Activated CD4-positive, alpha-beta T cell treated with anti-CD3 and anti-CD28 coated beads for 36 hours (primary cell): ENCODE results near the gene EDIL3. TPM values are rescaled to one million over a fixed set of nuclear protein-coding genes. Genes with fewer than 3 reads are reported as not detected.
"Not testable (repeated sequence)": the region's sequence is repeated elsewhere in the genome, so short reads cannot be mapped to it uniquely, and the experiment has no call there.

Source experiments
- ATAC-seq: fragments of 200-7000 bp; cut with Tn5 transposase; one replicate; pipeline ENCODE4 v1.10.0; 2021; ENCODE audit warnings: mild to moderate bottlenecking, moderate library complexity
- CTCF ChIA-PET: fragments of 350-600 bp; sonication (Branson Sonifier 250); formaldehyde crosslinking; loops from one replicate; lab custom pipeline; 2021; ENCODE audit warnings: antibody characterized with exemption; lab: Charles Lee
- POLR2A ChIA-PET: fragments of 350-600 bp; sonication (Branson Sonifier 250); formaldehyde crosslinking; loops from one replicate; lab custom pipeline; 2021; ENCODE audit warnings: antibody characterized with exemption, inconsistent platforms; lab: Charles Lee
- DNase-seq: peaks from one replicate; pipeline ENCODE4 v3.0.0-alpha.2; 2020
- H3K27ac Mint-ChIP-seq: one replicate; pipeline ENCODE4 v1.8.0; 2021; ENCODE audit warnings: mixed read lengths
- H3K27me3 Mint-ChIP-seq: one replicate; pipeline ENCODE4 v1.8.0; 2021; ENCODE audit warnings: mixed read lengths
- H3K36me3 Mint-ChIP-seq: one replicate; pipeline ENCODE4 v1.8.0; 2021; ENCODE audit warnings: low read depth, mixed read lengths
- H3K4me1 Mint-ChIP-seq: one replicate; pipeline ENCODE4 v1.8.0; 2021; ENCODE audit warnings: mixed read lengths
- H3K4me3 Mint-ChIP-seq: one replicate; pipeline ENCODE4 v1.8.0; 2021; ENCODE audit warnings: mild to moderate bottlenecking, moderate library complexity, mixed read lengths
- H3K9me3 Mint-ChIP-seq: one replicate; pipeline ENCODE4 v1.8.0; 2021; ENCODE audit warnings: low read depth, mixed read lengths
- intact Hi-C, 2 experiments: fragments of 100-400 bp; cut with DNase I in 1 of 2; cut with micrococcal nuclease in 1 of 2; formaldehyde crosslinking; loops; one replicate each; pipeline versions ENCODE4 v1.14.2 to v1.15.1; 2022 to 2024; cut with DNase I, micrococcal nuclease
- total RNA-seq, 2 experiments: library from RNA; stranded (reverse); gene quantifications; one replicate each; pipeline ENCODE4 v1.2.3, GENCODE V29; 2021

The EDIL3 gene
- total RNA-seq, 2 experiments from 2014 or later = not detected

- Mint-ChIP-seq H3K4me3 (no peak overlapping the region), H3K36me3 (no peaks in the 10 kb centered on the region), H3K4me1 (no peaks in the 10 kb centered on the region), H3K27me3 (no peaks in the 10 kb centered on the region), H3K9me3 (no peaks in the 10 kb centered on the region), H3K27ac (no peak overlapping the region)
- intact Hi-C loops = no loop called here
- ChIA-PET POLR2A (no interaction called here), CTCF (no interaction called here)
- DNase-seq (no peak), ATAC-seq (no peak)
Observed at GRCh38 chr5:84032324-84032723, 352.4 kb downstream of the EDIL3 start.

DNA sequence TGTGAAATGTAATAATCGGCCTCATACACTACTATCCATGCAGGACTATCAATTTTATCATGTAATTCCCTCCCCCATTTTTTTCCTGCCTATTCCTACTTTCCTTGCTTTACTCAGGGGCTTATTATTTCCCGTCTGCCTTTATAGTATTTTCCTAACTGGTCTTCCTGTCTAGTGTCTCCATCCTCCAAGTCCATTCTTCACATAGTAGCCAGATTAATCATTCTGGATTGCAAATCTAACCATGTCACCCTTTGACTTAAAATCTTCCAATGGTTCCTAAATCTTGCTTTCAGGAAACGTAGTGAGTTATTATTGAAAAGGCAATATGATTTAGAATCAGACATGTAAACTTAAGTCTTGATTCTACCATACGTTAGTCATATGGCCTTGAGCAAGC, 356.6 kb downstream of the EDIL3 start:
- no peak overlapping the region for H3K4me3 Mint-ChIP-seq
- no peak overlapping the region for H3K27ac Mint-ChIP-seq
- no peak for DNase-seq
- H3K4me1 Mint-ChIP-seq = no peaks in the 10 kb centered on the region
- no peak for ATAC-seq
- no peaks in the 10 kb centered on the region for H3K27me3 Mint-ChIP-seq
- no peaks in the 10 kb centered on the region for H3K9me3 Mint-ChIP-seq
- intact Hi-C loops = no loop called here
- H3K36me3 Mint-ChIP-seq = no peaks in the 10 kb centered on the region
- POLR2A ChIA-PET = no interaction called here
- CTCF ChIA-PET = no interaction called here

DNA sequence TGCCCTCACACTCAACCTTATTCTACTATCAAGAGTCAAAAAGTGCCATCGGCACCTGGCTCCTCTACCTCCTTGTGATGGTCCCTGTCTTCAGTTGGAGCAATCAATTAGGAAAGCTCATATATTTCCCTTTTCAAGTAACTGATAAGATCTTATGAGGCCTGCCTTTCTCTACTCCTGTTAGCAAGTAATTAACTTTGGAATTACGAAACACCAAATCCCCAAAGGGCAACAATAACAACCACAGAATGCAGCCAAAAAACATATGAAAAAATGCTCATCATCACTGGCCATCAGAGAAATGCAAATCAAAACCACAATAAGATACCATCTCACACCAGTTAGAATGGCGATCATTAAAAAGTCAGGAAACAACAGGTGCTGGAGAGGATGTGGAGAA, 366.2 kb downstream of the EDIL3 start:
- intact Hi-C loops, H3K36me3 Mint-ChIP-seq, H3K4me1 Mint-ChIP-seq, H3K4me3 Mint-ChIP-seq, H3K27ac Mint-ChIP-seq, H3K9me3 Mint-ChIP-seq, DNase-seq, POLR2A ChIA-PET, ATAC-seq, H3K27me3 Mint-ChIP-seq: not testable (repeated sequence)
- CTCF ChIA-PET = interaction anchor here (1.0 kb wide), 1 partner anchor 91 kb away, joined by 3 read pairs; no protein-coding TSS in a partner anchor

DNA sequence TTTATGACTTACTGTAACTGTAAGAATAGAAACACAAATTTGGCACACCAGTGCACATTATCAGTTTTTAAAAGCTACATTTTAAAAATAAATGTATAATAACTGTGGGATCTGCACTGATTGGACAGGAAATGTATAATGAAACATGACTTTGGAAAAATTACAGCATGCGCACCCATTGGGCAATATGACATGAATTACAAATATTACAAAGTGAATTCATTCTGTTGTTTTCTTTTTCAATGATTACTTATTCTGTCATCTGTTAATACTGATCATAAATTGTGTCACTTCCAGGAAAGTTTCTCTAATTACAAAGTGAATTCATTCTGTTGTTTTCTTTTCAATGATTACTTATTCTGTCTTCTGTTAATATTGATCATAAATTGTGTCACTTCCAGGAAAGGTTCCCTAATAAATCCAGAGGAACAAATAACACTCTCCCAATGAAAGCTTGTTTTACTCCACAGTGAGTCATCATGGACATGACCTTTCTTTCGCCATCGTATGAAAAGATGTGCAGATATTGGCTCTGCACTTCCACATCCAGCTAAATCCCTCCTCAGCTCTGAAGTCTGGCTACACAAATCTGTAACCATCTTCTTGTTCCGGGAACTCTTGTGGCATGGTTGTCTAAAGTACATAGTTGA, 367.0 kb downstream of the EDIL3 start:
- no peaks in the 10 kb centered on the region for H3K36me3 Mint-ChIP-seq
- H3K9me3 Mint-ChIP-seq = no peaks in the 10 kb centered on the region
- H3K4me3 Mint-ChIP-seq = no peak overlapping the region
- DNase-seq = no peak
- no peaks in the 10 kb centered on the region for H3K27me3 Mint-ChIP-seq
- H3K27ac Mint-ChIP-seq = no peak overlapping the region
- ChIA-PET POLR2A (no interaction called here), CTCF (interaction anchor here (1.0 kb wide), 1 partner anchor 90 kb away, joined by 3 read pairs; no protein-coding TSS in a partner anchor)
- ATAC-seq = no peak
- intact Hi-C loops = no loop called here
- H3K4me1 Mint-ChIP-seq = no peaks in the 10 kb centered on the region

- ATAC-seq (no peak), DNase-seq (no peak)
- POLR2A ChIA-PET = no interaction called here
- CTCF ChIA-PET = no interaction called here
- Mint-ChIP-seq H3K27ac (no peak overlapping the region), H3K9me3 (no peaks in the 10 kb centered on the region), H3K4me3 (no peak overlapping the region), H3K36me3 (no peaks in the 10 kb centered on the region), H3K27me3 (no peaks in the 10 kb centered on the region), H3K4me1 (no peaks in the 10 kb centered on the region)
- intact Hi-C loops = no loop called here
Observed at GRCh38 chr5:84016085-84016484, 368.6 kb downstream of the EDIL3 start.

- H3K27ac Mint-ChIP-seq = no peak overlapping the region
- intact Hi-C loops = no loop called here
- H3K27me3 Mint-ChIP-seq = no peaks in the 10 kb centered on the region
- no peaks in the 10 kb centered on the region for H3K36me3 Mint-ChIP-seq
- no peaks in the 10 kb centered on the region for H3K9me3 Mint-ChIP-seq
- no peak for ATAC-seq
- CTCF ChIA-PET = interaction anchor here (0.8 kb wide), 1 partner anchor 44 kb away, joined by 3 read pairs; no protein-coding TSS in a partner anchor
- no peaks in the 10 kb centered on the region for H3K4me1 Mint-ChIP-seq
- H3K4me3 Mint-ChIP-seq = no peak overlapping the region
- POLR2A ChIA-PET = no interaction called here
- DNase-seq = no peak
Observed at GRCh38 chr5:84014966-84015365, 369.7 kb downstream of the EDIL3 start.

DNA sequence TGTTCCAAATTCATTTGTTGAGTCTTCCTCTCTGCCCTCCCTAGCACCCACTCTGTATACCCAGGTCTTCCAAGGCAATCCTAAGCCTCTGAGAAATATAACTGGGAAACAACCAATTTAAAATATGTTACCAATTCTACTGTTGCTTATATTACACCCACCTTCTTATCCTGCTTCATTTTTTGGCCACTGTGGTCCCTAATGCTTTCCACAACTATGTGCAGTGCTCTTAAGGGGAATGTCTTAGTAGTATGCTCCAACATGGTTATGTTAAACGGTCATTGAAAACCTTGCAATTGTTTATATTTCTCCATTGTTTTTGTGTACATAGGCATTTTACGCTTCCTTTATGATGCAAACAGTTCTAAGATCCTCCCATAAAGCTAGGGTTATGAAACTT, 390.9 kb downstream of the EDIL3 start:
- DNase-seq (no peak), ATAC-seq (no peak)
- no peak overlapping the region for H3K4me3 Mint-ChIP-seq
- H3K27me3 Mint-ChIP-seq = no peaks in the 10 kb centered on the region
- no peak overlapping the region for H3K27ac Mint-ChIP-seq
- ChIA-PET CTCF (no interaction called here), POLR2A (no interaction called here)
- no peaks in the 10 kb centered on the region for H3K9me3 Mint-ChIP-seq
- H3K36me3 Mint-ChIP-seq = no peaks in the 10 kb centered on the region
- intact Hi-C loops = no loop called here
- H3K4me1 Mint-ChIP-seq = no peaks in the 10 kb centered on the region

- no peak for ATAC-seq
- H3K4me3 Mint-ChIP-seq = no peak overlapping the region
- no peaks in the 10 kb centered on the region for H3K4me1 Mint-ChIP-seq
- intact Hi-C loops = no loop called here
- ChIA-PET POLR2A (no interaction called here), CTCF (no interaction called here)
- H3K36me3 Mint-ChIP-seq = no peaks in the 10 kb centered on the region
- no peak overlapping the region for H3K27ac Mint-ChIP-seq
- H3K9me3 Mint-ChIP-seq = no peaks in the 10 kb centered on the region
- no peak for DNase-seq
- no peaks in the 10 kb centered on the region for H3K27me3 Mint-ChIP-seq
Observed at GRCh38 chr5:83991566-83992224, 393.0 kb downstream of the EDIL3 start.

DNA sequence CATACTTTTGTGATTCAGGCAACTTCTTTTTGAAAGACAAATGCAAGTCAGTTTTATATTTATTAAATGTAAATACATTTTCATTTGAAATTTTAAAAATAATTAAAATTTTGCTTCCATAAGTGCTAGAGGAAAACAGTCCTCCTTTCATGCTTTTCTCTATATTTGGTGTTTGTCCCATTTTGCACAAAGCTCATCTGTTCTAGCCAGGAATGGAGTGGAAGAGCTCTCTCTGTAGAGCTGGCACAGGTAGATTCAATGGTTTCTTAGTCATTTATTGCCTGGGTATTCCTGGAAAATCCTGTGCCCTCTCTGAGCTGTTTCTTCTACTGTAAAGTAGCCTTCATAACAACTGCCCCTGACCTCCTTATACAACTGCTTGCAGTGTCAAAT, 396.4 kb downstream of the EDIL3 start:
- Mint-ChIP-seq H3K27me3 (no peaks in the 10 kb centered on the region), H3K36me3 (no peaks in the 10 kb centered on the region), H3K4me3 (no peak overlapping the region), H3K27ac (no peak overlapping the region), H3K4me1 (no peaks in the 10 kb centered on the region), H3K9me3 (no peaks in the 10 kb centered on the region)
- CTCF ChIA-PET = interaction anchor here (1.5 kb wide), 1 partner anchor 13 kb away, joined by 3 read pairs; no protein-coding TSS in a partner anchor
- POLR2A ChIA-PET = no interaction called here
- DNase-seq (no peak), ATAC-seq (no peak)
- intact Hi-C loops = no loop called here

GRCh38 chr5:83987513-83988292, 397.0 kb downstream of the EDIL3 start:
- ChIA-PET CTCF (interaction anchor here (1.5 kb wide), 1 partner anchor 12 kb away, joined by 3 read pairs; no protein-coding TSS in a partner anchor), POLR2A (no interaction called here)
- Mint-ChIP-seq H3K4me3 (no peak overlapping the region), H3K4me1 (no peaks in the 10 kb centered on the region), H3K36me3 (no peaks in the 10 kb centered on the region), H3K27ac (no peak overlapping the region), H3K27me3 (no peaks in the 10 kb centered on the region), H3K9me3 (no peaks in the 10 kb centered on the region)
- intact Hi-C loops = no loop called here
- DNase-seq (no peak), ATAC-seq (no peak)

DNA sequence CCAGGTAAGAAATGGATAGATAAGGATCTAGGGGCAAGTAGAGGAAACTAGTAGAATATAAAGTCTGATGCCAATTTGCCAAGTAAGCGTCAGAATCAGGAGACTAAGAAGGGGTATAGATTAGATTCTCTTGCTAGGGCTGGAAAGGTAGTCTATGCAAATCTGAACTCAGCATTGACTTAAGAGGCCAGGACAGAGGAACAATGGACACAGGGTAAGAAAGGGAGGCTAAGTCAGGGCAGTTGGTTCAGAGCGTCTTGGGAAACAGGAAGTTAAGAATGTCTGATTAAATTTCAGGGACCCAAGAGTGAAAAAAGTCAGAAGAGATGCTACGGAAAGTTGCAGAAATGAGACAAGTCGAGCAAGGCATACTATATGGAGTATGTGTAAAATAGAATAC, 400.8 kb downstream of the EDIL3 start:
- no peak overlapping the region for H3K4me3 Mint-ChIP-seq
- DNase-seq = no peak
- CTCF ChIA-PET = no interaction called here
- no peaks in the 10 kb centered on the region for H3K27me3 Mint-ChIP-seq
- intact Hi-C loops = no loop called here
- H3K9me3 Mint-ChIP-seq = no peaks in the 10 kb centered on the region
- POLR2A ChIA-PET = no interaction called here
- H3K4me1 Mint-ChIP-seq = no peaks in the 10 kb centered on the region
- ATAC-seq = no peak
- H3K36me3 Mint-ChIP-seq = no peaks in the 10 kb centered on the region
- H3K27ac Mint-ChIP-seq = no peak overlapping the region
